Fibroblast of skin of left quadriceps (primary cell): Measurements from ENCODE around the gene MYO1C.
"Not testable (repeated sequence)": the region's sequence is repeated elsewhere in the genome, so short reads cannot be mapped to it uniquely, and the experiment has no call there.

Source experiments
- DNase-seq, 2 experiments: peaks; one replicate each; pipeline ENCODE4 v3.0.0-alpha.2; 2013; ENCODE audit warnings: low read depth in 2 of 2

MYO1C gene, protein sequence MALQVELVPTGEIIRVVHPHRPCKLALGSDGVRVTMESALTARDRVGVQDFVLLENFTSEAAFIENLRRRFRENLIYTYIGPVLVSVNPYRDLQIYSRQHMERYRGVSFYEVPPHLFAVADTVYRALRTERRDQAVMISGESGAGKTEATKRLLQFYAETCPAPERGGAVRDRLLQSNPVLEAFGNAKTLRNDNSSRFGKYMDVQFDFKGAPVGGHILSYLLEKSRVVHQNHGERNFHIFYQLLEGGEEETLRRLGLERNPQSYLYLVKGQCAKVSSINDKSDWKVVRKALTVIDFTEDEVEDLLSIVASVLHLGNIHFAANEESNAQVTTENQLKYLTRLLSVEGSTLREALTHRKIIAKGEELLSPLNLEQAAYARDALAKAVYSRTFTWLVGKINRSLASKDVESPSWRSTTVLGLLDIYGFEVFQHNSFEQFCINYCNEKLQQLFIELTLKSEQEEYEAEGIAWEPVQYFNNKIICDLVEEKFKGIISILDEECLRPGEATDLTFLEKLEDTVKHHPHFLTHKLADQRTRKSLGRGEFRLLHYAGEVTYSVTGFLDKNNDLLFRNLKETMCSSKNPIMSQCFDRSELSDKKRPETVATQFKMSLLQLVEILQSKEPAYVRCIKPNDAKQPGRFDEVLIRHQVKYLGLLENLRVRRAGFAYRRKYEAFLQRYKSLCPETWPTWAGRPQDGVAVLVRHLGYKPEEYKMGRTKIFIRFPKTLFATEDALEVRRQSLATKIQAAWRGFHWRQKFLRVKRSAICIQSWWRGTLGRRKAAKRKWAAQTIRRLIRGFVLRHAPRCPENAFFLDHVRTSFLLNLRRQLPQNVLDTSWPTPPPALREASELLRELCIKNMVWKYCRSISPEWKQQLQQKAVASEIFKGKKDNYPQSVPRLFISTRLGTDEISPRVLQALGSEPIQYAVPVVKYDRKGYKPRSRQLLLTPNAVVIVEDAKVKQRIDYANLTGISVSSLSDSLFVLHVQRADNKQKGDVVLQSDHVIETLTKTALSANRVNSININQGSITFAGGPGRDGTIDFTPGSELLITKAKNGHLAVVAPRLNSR

DNA sequence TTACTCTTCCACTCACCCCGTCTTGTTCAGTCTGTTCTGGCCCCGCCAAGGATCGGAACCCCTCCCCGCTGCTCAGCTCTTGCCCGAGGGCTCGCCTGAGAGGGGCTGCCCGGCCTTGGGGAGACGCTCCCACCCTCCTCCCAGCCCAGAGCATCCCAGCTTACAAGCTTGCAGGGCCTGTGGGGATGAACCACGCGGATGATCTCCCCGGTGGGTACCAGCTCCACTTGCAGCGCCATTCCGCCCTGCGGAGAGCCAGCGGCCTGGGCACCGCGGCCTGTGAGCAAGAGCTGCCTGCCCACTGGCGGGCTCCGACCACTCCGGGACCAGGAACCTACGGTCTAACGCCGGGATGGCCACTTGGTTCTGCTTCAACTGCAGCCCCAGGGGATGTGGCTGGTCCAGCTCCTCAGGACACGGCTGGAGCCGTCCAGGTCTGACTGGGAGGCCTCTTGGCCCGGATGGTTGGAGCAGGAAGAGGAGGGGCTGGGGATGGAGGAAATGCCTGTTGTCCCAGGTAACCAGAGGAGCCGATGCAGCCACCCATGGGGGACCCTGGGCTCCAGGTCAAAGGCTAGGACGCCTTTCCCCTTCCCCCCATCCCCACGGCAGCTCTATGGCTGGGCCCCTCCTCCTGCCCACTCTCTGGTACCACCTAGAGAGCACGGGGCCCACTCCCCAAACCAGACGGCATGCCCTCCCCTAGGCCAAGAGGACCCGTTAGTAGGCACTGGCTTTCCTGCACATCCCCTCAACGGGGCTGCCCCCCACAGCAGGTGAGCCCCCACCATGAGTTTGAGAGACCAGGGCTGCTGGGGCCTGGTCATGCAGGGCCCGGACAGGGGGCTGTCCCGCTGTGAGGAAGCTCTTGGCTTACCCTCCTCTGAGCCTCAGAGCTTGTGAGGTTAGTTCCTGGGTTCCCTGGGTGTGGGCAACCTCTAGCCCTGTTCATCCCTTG is at the start of gene MYO1C:
TSS of gene MYO1C (minus strand) at position 438 of the 958 bp plus-strand sequence. CDS start at position 239, 199 bp downstream.
- no peak for DNase-seq

DNA sequence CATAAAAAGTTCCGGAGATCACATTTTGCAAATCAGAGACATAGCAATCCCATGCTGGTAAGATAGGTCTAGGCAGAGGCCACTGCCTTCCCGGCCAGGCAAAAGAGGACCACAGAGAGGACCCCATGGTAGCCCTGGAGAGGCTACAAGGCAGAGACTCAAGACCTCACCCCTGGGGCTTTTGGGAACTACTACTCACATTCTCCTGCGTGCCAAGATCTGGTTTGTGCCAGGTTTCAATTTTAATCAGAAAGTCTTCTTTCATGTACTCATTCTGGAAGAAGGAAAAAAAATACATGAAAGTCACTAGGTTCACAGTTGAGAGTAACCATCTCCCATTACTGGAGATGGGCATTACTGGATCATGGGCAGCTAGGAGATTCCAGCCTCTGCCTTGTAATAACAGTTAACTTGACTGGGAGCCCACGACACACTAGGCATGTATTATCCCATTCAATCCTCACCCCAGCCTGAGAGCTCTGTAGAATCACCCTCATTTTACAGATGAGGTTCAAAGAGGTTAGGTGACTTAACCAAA is 49.0 kb upstream of the MYO1C start:
- no peak for DNase-seq

DNA sequence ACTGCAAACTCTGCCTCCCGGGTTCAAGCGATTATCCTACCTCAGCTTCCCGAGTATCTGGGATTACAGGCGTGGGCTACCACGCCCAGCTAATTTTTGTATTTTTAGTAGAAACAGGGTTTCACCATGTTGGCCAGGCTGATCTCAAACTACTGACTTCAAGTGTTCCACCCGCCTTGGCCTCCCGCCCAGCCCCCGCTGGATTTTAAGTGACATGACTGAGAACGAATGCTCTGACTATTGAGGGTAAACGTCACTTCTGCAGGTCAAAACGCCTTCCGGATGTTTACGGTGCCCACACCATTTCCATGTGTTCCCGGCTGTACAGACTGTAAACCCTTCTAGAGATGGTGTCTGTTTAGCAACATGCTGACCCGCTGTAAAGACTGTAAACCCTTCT is 47.3 kb upstream of the MYO1C start:
- DNase-seq: no peak

DNA sequence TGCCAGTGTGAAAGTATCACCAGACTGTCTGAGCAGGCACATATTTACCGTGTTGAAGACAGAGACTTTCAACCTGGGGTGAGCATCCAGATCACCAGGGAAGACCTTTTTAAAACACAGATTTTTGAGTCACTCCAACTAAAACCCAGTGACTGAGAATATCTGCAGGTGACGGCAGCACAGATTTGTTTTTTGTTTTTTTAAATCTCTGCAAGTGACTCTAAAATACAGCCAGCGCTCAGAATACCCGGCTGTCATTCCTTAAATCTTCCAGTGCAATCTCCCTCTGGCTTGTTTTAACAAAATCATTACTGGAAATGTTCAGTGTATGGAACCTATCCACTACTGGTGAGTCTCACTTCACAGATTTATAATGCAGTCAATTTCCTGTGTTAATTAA is 43.3 kb upstream of the MYO1C start:
- DNase-seq: no peak

DNA sequence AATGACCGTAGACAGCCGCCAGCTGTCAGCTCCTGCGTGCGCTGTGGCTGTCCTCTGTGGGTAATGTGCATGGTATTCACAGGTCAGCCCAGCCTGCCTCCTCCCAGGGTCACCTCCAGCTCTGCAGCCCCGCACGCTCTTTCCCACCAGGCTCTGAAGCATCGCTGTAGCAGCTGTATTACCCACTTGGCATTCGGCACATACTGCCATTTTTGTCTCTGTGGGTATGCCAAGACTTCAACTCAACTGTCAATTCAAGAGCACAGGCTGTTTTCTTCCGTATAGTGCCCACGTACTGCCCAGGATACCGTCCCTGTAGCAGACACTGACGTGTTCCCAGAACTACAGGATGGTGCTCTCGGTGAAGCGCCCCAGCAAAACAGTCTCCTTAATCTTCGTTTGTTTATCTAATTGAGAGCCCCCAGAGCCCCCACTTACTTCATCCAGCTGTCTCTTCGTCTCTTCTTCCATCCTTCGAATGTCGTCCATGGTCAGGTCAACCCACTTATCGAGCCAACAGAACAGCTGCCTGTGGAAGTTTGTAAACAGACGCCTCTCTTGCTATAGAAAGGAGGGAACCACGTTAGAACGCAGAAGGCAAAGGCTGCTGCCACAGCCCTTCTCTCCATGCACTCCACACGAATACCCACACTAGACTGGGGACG is 41.3 kb upstream of the MYO1C start:
- no peak for DNase-seq

DNA sequence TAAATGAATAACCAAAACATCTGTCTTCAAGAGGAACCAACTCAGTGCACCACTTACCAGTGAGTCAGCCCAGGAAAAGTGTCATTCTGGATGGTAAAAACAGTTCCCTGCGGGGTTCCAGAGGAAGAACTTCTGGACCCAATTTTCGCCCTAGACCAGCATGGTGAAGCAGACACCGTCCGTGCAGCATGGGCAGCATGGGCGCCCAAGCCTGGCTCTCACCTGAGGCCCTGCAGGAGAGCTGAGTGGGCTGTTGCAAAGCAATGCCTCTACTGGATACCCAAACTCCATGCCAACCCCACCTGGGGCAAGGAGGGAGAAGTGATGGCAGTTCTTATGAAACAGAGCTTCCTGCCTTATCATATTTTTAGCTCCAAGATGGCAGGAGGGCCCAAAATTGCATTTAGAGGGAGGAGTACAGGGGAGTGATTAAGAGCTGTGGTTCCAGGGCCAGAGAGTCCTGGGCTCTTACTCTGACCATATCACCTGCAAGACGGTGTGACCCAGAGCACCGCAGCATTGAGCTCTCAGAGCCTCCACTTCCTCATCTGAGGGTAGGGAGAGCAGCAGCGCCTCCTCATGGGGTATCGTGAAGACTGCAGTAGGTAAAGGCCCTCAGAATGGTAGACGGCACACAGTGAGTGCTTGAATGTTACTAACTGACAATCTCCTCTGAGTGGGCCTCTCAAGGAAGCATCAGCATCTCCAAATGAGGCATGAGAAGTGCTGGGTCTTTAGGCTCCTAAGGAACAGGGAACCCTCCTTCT is 40.5 kb upstream of the MYO1C start:
- no peak for DNase-seq

DNA sequence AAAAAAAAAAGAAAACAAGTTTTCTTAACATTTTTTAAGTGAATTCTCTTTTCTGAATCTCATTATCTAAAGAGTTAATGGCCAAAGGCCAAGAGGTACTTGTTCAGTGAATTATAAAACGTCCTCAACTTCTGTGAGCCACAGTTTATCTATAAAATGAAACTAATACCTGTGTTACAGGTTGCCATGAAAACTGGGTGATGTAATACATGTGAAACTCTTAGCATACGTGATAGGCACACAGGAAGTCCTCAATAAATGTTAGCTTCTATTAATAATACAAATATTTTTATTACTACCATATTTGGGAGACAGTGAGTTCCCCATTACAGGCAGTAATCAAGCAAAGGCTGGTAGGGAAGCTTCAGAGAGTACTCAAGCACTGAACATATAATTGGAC is 37.4 kb upstream of the MYO1C start:
- DNase-seq: no peak

DNA sequence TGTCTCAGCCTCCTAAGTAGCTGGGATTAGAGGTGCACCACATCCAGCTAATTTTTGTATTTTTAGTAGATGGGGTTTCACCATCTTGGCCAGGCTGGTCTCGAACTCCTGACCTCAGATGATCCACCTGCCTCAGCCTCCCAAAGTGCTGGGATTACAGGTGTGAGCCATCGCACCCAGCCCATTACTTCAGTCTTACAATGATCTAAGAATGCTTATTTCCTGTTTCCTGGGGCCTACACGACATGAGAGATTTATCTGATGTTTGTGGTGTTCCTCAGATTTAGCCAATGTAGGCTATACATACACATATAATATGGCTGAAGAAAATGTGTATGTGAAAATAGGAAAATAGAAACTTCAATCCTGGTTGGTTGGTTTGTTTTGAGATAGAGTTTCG is 34.4 kb upstream of the MYO1C start:
- DNase-seq: not testable (repeated sequence)

DNA sequence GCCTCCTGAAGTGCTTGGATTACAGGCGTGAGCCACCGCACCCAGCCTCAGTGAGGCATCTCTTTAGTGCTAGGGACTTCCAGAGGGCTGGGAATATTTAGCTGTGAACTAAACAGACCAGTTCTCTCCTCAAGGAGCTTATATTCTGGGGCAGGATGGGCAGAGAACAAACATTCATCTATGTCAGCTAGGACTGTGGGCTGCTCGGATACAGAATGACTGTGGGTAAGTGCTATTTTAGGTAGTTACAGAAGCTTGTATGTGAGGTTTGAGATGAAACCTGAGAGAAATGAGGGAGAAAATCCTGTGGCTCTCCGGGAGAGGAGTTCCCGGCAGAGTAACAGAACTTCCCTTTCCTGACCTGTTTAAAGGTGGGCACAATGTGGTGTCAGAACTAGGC is 30.1 kb upstream of the MYO1C start:
- DNase-seq: no peak

DNA sequence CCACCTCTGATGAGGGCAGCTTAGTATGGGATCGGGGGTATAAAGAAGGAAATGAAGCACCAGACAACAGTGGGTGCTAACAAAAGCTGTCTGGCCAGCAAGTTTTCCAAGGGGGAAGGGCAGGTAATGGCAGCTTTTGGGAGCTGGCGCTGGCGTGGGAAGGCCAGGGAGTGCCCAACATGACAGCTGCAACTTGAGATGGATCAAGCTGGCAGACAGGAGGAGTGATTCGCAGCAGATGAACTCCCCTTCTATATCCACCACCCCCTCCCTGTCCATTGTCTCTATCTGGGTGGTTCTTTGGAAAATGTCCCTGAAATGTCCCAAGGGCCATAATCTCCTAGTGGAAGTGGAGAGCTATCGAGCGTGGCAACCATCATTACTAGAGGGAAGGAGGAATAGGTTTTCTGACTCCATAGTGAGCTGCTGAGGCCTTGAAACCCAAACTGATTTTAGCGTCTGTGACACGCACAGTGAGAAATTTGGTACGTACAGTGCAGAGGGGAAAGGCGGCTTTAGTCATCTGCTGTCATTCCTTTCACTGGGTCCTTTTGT is 28.7 kb upstream of the MYO1C start:
- DNase-seq: no peak

DNA sequence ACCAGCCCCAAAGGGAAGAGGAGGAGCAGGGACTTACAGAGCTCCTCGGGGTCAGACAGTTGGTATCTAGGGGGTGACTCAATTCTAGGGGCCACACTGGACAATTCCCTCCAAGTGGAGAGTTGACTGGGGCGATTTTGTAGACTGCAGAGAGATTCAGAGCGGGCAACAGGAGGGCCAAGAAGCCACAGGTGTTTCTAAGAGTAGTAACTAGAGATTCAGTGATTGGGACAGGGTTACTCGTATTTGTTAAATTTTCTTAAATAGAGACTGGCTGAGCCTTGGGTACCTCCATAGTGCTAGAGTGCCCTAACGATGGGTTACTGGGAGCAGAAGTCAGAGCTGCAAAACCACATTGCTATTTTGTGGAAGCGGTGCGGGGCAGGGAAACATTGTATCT is 27.2 kb upstream of the MYO1C start:
- DNase-seq: no peak

DNA sequence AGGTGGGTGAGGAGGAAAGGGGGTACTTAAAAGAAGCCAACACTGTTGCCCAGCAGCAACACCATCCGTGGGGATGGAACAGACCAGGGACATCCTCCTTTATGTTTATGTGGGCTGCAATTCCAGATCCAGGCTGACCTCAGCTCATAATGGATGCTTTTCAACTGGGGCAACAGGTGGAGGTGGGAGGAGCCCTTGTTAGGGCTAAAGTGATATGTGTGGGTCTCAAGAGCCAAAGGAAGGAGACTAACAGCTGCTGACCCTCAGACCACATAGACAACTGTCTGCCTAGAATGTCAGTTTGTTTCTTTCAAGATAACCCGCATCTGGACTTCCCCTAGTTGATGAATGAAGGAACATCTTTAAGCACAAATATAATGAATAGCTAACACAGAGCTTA is 25.9 kb upstream of the MYO1C start:
- DNase-seq: no peak

DNA sequence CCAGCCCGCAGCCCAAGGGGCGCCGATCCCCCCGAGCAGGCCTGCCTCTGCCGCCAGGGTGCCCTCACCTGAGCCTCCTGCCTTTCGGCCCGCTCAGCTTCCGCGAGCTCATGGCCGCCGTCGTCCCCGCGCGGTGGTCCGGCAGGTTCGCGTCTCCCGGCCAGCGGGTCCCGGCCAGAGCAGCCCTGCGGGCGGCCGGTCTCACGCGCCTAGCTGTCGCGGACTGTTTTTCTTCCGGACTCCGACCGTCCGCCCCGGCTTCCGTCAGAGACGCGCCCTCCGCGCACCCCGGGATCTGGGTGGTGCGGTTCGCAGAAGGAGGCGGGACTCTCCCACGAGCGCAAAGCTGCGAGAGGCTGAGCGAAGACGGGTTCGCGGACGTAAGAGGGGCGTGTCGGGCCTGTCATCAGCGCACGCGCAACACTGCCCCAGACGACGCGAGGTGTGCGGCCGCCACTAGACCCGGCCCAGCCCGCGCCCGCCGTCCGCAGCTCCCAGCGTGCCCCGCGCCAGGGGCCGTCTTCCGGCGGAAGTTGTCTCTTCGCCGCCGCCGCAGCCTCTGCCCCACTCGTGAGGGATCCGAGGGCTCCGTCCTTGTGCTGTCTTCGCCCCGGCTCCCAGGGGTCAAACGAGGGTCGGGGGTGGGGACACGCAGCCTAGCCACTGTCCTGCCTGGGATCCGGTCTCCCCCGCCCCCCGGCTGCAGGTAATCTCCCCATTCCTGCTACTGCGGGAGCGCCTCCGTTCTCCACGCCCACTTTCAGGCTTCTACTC is 24.1 kb upstream of the MYO1C start, which contains the start of gene INPP5K:
TSS of gene INPP5K (minus strand) at position 225 of the 774 bp plus-strand sequence. CDS start at position 112, 113 bp downstream.
- DNase-seq: peak; percentile 95

DNA sequence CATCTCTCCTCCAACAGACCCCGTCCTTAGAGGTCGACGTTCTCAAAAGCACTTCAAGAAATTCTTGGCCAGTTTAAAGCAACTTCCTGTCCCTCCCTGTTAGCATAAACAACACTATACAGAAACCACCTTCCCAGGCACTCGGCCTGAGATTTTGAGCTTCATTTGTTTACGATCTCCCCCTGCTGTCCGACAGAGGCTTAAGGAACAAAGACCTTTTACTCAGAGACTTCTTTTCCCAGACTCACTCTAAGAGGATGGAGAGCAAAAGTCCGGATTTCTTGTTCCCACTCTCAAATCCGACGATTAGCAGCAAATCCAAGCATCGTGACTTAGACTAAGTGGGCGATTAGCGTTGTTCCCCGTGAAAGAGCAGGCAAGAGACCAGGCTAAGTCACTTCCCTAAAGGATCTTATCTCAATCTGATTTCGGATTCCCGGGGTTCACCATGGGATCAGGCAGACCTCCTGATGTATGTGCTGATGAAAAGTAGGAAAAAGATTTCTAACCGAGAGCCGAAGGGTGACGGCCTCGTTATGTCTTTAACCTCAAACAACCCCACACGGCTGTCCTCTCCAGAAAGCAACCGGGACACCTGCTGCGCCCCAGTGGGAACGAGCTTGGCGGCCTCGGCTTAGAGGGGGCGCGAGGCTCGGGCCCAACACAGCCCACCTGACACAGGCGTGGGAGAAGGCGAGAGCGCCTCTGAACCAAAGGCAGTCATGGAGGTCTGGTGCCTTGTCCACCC is 23.3 kb upstream of the MYO1C start:
- peak; percentile 52 to 58 for DNase-seq

DNA sequence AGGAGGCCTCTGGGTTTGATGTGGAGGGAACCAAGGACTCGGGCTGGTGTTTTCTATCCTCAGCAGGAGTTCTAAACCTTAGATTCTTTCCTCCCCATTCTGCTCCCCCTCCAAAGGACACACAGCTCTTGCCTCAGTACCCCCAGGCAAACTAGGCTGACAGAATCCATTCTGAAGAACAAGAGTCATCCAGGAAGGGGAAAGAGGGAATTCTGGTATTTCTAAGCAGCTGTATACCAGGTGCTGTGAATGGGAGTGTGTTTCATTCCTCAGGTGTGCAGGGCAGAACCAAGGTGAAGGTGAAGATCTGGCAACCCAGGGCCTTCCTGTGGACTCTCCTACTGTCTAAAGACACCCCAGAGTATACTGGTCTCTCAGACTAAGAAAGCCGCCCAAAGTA is 19.9 kb upstream of the MYO1C start:
- DNase-seq: no peak

DNA sequence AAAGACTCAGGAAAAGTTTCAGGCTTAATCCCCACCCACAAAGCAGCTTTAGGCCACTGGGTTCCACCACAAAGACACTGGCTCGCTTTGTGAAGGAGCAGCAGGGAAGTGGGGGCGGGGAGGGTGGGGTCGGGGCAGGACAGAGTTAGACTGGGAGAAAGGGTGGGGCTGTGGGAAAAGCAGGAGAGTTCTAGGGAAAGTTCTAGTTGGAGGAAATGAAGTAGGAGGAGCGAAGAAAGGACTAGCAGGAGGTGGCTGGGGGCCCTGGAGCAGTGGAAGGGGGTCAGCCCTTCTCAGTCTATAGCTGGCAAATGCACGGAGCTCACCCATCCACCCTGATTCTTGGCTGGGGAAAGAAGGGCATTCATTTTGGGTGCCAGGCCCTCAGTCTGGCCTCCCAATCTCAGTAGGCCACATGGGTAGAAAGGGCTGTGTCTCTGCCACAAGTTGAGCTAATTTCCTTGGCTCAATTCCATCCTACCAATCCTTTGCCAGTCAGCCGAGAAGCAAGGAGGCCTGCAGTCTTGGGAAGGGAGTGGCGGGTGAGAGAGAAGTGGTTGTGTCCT is 19.4 kb upstream of the MYO1C start:
- DNase-seq: no peak

DNA sequence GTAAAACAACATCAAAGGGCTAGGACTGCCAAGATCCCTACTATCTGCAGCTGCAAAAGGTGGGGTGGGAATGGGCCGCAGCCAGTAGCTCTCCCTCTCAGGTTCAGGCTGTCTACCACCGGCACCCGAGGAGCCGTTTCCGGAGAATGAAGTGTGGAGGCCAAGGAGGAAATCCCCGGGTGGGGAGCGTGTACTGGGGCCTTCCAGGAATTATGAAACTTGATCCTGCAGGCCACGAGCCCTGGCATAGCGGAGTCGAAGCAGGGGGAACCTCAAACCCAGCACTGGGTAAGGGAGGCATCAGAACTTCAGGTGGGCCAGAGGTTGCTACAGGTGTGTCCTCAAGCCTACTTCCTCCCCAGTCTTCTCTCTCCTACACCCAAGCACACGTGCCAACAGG is 18.8 kb upstream of the MYO1C start:
- DNase-seq: no peak
